NT2/D1 (cell line): ENCODE data around the gene FAR2.

Source experiments
- SUZ12 ChIP-seq: IDR thresholded peaks from 2 replicates; pipeline ENCODE4 v1.6.1; 2011; ENCODE audit not compliant: insufficient read length, insufficient read depth; ENCODE audit errors: extremely low read depth
- YY1 ChIP-seq: IDR thresholded peaks from 2 replicates; pipeline ENCODE4 v1.6.1; 2011; ENCODE audit not compliant: insufficient read length, insufficient read depth
- ZNF274 ChIP-seq: IDR thresholded peaks from 2 replicates; pipeline ENCODE4 v1.6.1; 2011; ENCODE audit warnings: mild to moderate bottlenecking, low read depth, low read length

DNA sequence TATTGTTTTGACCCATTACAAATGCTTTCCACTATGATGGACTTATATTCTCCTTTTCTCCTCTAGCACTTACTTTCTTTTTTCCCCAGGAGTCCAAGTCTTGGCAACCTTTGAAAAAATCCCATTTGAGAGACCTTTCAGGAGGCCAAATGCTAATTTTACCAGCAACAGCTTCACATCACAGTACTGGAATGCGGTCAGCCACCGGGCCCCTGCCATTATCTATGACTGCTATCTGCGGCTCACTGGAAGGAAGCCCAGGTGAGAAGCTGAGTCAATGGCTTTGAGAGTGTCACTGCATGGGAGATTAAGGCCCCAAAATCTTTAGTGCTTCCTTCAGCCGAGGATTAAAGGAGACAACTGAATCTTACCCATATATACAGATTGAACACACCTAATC lies 167.7 kb downstream of the FAR2 start:
- TF ChIP-seq YY1 (peak; percentile 23), ZNF274 (no peak), SUZ12 (no peak)
